HepG2 (cell line): ENCODE data around the gene TBL3. TPM values are rescaled to one million over a fixed set of nuclear protein-coding genes. Genes with fewer than 3 reads are reported as not detected.
A peak's percentile ranks its signal among the peaks of the same experiment; 100 is the strongest.

Experiments
- ARNTL ChIP-seq: sonication (generic); formaldehyde crosslinking; IDR thresholded peaks from 2 replicates; pipeline ENCODE4 v1.4.0; 2020; ENCODE audit warnings: mild to moderate bottlenecking, missing genetic modification reagents
- ATF7 ChIP-seq, 2 experiments: fragments of 450-650 bp in 1 of 2; sonication (generic) in 1 of 2; formaldehyde crosslinking in 1 of 2; IDR thresholded peaks; 2 replicates each; pipeline versions ENCODE4 v1.4.0 to v1.6.1; 2016 to 2020; ENCODE audit warnings: antibody characterized with exemption in 1 of 2, mild to moderate bottlenecking in 1 of 2, missing genetic modification reagents in 1 of 2
- CREB1 ChIP-seq, 2 experiments: fragments of 450-650 bp in 1 of 2; IDR thresholded peaks; 2 replicates each; pipeline ENCODE4 v1.6.1; 2016 to 2017; ENCODE audit warnings: control low read depth in 1 of 2, mild to moderate bottlenecking in 1 of 2, missing compliant biosample characterization in 1 of 2, missing genetic modification characterization in 1 of 2
- GLI4 ChIP-seq: sonication (generic); formaldehyde crosslinking; IDR thresholded peaks from 2 replicates; pipeline ENCODE4 v1.5.1; 2020; ENCODE audit warnings: missing genetic modification reagents, mild to moderate bottlenecking, moderate library complexity, borderline replicate concordance
- HIVEP1 ChIP-seq: sonication (generic); formaldehyde crosslinking; IDR thresholded peaks from 2 replicates; pipeline ENCODE4 v1.4.0; 2020; ENCODE audit warnings: mild to moderate bottlenecking, missing genetic modification reagents
- NR3C1 ChIP-seq: sonication (generic); formaldehyde crosslinking; IDR thresholded peaks from 2 replicates; pipeline ENCODE4 v1.4.0; 2020; ENCODE audit warnings: missing genetic modification reagents
- PPARG ChIP-seq: conservative IDR thresholded peaks from 2 replicates; pipeline ENCODE4 v1.6.1; 2016; ENCODE audit warnings: missing biosample characterization, missing genetic modification reagents
- SPEN ChIP-seq: sonication (generic); formaldehyde crosslinking; IDR thresholded peaks from 2 replicates; pipeline ENCODE4 v1.5.1; 2020; ENCODE audit warnings: low read depth, mild to moderate bottlenecking, missing genetic modification reagents
- ZEB1 ChIP-seq: IDR thresholded peaks from 2 replicates; pipeline ENCODE4 v1.6.1; 2012; ENCODE audit warnings: mild to moderate bottlenecking, low read depth, inconsistent platforms; ENCODE audit not compliant: insufficient replicate concordance
- ZNF180 ChIP-seq: sonication (generic); formaldehyde crosslinking; IDR thresholded peaks from 2 replicates; pipeline ENCODE4 v1.4.0; 2020; ENCODE audit warnings: low read depth, missing genetic modification reagents, borderline replicate concordance
- ZNF256 ChIP-seq: sonication (generic); formaldehyde crosslinking; conservative IDR thresholded peaks from 2 replicates; pipeline ENCODE4 v1.4.0; 2020; ENCODE audit warnings: missing genetic modification reagents
- ZNF383 ChIP-seq: sonication (generic); formaldehyde crosslinking; IDR thresholded peaks from 2 replicates; pipeline ENCODE4 v1.4.0; 2020; ENCODE audit warnings: missing genetic modification reagents, mild to moderate bottlenecking, borderline replicate concordance
- ZNF547 ChIP-seq: sonication (generic); formaldehyde crosslinking; IDR thresholded peaks from 2 replicates; pipeline ENCODE4 v1.5.1; 2020; ENCODE audit warnings: mild to moderate bottlenecking, missing genetic modification reagents
- ZNF672 ChIP-seq: sonication (generic); formaldehyde crosslinking; IDR thresholded peaks from 2 replicates; pipeline ENCODE4 v1.8.1; 2022; ENCODE audit warnings: missing genetic modification reagents
- ZSCAN30 ChIP-seq: sonication (generic); formaldehyde crosslinking; IDR thresholded peaks from 2 replicates; pipeline ENCODE4 v1.5.0; 2020; ENCODE audit warnings: mild to moderate bottlenecking, missing genetic modification reagents
- polyA plus RNA-seq, 8 experiments: library from polyadenylated mRNA; depleted of rRNA in 3 of 8; stranded (reverse) in 7 of 8; unstranded in 1 of 8; fragments of >200 nt; fragmentation: Illumina TruSeq in 4 of 8; extraction: Trizol in 4 of 8; gene quantifications; 2 replicates each; pipeline versions ENCODE4 v1.2.1 to v1.2.3, GENCODE V29; 2011 to 2016; ENCODE audit warnings: low read depth in 4 of 8, missing spikeins in 1 of 8, mixed read lengths in 1 of 8; ENCODE audit not compliant: insufficient read depth in 1 of 8
- total RNA-seq, 5 experiments: library from RNA; depleted of rRNA; stranded (reverse); fragments of >200 nt; fragmentation: Illumina TruSeq; extraction: Trizol; gene quantifications; 2 replicates each; pipeline ENCODE4 v1.2.3, GENCODE V29; 2016; ENCODE audit warnings: low read depth in 1 of 5
- TF ChIP-seq, protein P1 (sequence below): sonication (generic); formaldehyde crosslinking; IDR thresholded peaks from 2 replicates; pipeline ENCODE4 v1.4.0; 2020; ENCODE audit warnings: missing genetic modification reagents
- TF ChIP-seq, protein P2 (sequence below): IDR thresholded peaks from 2 replicates; pipeline ENCODE4 v1.6.1; 2016
- TF ChIP-seq, protein P3 (sequence below): IDR thresholded peaks from 2 replicates; pipeline ENCODE4 v1.6.1; 2016; ENCODE audit warnings: low read depth, control low read depth
- TF ChIP-seq, protein P4 (sequence below): sonication (generic); formaldehyde crosslinking; IDR thresholded peaks from 2 replicates; pipeline ENCODE4 v1.5.1; 2020; ENCODE audit warnings: mild to moderate bottlenecking, missing genetic modification reagents

TBL3 gene
- total and polyA plus RNA-seq, 2 of the 13 experiments (the other 11 are each of a cell fraction or from before 2014, with no cell fraction given), result 16.8 to 38.0 TPM

DNA sequence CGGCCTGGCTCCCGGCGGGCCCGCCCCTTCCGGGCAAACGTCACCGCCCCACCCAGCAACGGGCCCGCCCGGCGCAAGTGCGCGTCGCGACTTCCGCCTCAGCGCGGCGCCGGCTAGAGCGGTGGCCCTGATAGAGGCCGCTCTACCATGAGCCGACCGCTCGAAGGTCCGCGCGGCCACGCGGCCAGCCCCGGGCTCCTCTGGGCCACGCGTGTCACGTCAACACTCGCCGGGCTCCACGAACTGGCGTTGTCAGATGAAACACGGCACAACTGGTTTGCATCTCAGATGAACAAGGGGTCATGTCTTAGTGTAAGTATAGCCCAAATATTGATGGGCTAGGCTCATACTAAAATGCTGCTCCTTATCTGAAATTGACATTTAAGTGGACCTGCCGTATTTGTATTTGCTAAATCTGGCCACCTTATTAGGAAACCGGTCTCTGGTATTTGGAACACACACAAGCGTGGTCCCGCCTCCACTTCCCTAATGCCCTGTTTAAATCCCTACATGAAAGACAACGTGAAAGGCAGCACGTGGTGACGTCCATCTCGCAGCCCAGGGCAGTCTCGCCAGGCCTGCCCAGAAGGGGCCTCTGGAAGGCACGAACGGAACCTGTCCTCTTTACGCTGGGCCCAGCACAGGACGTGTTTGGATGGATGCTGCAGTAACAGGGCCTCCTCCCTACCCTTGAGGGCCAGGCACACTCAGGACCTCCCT lies 38.1 kb downstream of the TBL3 start, which contains the start of gene ZNF598 (continued):
- TF ChIP-seq ZEB1 (no peak), CREB1 (IDR thresholded peaks at IDR 0.05) (peak; percentile 32; the same call in 1 of the 2 replicates), CREB1 (CRISPR knock-in tag; IDR thresholded peaks at IDR 0.05) (peak; percentile 35; the same call in 1 of the 2 replicates), ATF7 (IDR thresholded peaks at IDR 0.05) (no peak), ATF7 (CRISPR knock-in tag; IDR thresholded peaks at IDR 0.05) (no peak), NR3C1 (no peak), ZSCAN30 (no peak), ZNF180 (CRISPR knock-in tag) (no peak), PPARG (CRISPR knock-in tag) (peak; percentile 30; the same call in 1 of the 2 replicates), SPEN (CRISPR knock-in tag) (peak; percentile 92), ZNF256 (no peak), GLI4 (CRISPR knock-in tag) (peak; percentile 63; the same call in 1 of the 2 replicates), ARNTL (CRISPR knock-in tag) (peak; percentile 43; the same call in 1 of the 2 replicates), ZNF383 (CRISPR knock-in tag) (no peak), ZNF547 (CRISPR knock-in tag) (peak; percentile 83), HIVEP1 (CRISPR knock-in tag) (0 out of 2 replicates have a peak, but pooled peaks have one; percentile 36), ZNF672 (CRISPR knock-in tag) (no peak)
- TF ChIP-seq, protein P1, sequence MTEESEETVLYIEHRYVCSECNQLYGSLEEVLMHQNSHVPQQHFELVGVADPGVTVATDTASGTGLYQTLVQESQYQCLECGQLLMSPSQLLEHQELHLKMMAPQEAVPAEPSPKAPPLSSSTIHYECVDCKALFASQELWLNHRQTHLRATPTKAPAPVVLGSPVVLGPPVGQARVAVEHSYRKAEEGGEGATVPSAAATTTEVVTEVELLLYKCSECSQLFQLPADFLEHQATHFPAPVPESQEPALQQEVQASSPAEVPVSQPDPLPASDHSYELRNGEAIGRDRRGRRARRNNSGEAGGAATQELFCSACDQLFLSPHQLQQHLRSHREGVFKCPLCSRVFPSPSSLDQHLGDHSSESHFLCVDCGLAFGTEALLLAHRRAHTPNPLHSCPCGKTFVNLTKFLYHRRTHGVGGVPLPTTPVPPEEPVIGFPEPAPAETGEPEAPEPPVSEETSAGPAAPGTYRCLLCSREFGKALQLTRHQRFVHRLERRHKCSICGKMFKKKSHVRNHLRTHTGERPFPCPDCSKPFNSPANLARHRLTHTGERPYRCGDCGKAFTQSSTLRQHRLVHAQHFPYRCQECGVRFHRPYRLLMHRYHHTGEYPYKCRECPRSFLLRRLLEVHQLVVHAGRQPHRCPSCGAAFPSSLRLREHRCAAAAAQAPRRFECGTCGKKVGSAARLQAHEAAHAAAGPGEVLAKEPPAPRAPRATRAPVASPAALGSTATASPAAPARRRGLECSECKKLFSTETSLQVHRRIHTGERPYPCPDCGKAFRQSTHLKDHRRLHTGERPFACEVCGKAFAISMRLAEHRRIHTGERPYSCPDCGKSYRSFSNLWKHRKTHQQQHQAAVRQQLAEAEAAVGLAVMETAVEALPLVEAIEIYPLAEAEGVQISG, result peak; percentile 99
- TF ChIP-seq, protein P2, sequence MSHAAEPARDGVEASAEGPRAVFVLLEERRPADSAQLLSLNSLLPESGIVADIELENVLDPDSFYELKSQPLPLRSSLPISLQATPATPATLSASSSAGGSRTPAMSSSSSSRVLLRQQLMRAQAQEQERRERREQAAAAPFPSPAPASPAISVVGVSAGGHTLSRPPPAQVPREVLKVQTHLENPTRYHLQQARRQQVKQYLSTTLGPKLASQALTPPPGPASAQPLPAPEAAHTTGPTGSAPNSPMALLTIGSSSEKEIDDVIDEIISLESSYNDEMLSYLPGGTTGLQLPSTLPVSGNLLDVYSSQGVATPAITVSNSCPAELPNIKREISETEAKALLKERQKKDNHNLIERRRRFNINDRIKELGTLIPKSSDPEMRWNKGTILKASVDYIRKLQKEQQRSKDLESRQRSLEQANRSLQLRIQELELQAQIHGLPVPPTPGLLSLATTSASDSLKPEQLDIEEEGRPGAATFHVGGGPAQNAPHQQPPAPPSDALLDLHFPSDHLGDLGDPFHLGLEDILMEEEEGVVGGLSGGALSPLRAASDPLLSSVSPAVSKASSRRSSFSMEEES (CRISPR knock-in tag), result no peak
- TF ChIP-seq, protein P3, sequence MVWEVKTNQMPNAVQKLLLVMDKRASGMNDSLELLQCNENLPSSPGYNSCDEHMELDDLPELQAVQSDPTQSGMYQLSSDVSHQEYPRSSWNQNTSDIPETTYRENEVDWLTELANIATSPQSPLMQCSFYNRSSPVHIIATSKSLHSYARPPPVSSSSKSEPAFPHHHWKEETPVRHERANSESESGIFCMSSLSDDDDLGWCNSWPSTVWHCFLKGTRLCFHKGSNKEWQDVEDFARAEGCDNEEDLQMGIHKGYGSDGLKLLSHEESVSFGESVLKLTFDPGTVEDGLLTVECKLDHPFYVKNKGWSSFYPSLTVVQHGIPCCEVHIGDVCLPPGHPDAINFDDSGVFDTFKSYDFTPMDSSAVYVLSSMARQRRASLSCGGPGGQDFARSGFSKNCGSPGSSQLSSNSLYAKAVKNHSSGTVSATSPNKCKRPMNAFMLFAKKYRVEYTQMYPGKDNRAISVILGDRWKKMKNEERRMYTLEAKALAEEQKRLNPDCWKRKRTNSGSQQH (CRISPR knock-in tag), result no peak
- TF ChIP-seq, protein P4, sequence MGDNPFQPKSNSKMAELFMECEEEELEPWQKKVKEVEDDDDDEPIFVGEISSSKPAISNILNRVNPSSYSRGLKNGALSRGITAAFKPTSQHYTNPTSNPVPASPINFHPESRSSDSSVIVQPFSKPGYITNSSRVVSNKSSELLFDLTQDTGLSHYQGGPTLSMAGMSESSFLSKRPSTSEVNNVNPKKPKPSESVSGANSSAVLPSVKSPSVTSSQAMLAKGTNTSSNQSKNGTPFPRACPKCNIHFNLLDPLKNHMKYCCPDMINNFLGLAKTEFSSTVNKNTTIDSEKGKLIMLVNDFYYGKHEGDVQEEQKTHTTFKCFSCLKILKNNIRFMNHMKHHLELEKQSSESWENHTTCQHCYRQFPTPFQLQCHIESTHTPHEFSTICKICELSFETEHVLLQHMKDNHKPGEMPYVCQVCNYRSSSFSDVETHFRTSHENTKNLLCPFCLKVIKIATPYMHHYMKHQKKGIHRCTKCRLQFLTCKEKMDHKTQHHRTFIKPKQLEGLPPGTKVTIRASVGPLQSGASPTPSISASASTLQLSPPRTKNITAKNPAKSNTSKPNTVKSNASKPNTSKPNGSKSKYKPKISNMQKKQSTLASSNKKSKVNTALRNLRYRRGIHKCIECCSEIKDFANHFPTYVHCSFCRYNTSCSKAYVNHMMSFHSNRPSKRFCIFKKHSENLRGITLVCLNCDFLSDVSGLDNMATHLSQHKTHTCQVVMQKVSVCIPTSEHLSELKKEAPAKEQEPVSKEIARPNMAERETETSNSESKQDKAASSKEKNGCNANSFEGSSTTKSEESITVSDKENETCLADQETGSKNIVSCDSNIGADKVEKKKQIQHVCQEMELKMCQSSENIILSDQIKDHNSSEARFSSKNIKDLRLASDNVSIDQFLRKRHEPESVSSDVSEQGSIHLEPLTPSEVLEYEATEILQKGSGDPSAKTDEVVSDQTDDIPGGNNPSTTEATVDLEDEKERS (CRISPR knock-in tag), result peak; percentile 74
